HG03521 (cell line): ENCODE results near the gene GNG12.

Experiments used
- ATAC-seq: cut with Tn5 transposase; IDR thresholded peaks from one replicate; pipeline ENCODE4 v1.9.1; 2021; ENCODE audit warnings: mild to moderate bottlenecking, moderate library complexity; ENCODE audit not compliant: unreplicated experiment

GNG12 gene

DNA sequence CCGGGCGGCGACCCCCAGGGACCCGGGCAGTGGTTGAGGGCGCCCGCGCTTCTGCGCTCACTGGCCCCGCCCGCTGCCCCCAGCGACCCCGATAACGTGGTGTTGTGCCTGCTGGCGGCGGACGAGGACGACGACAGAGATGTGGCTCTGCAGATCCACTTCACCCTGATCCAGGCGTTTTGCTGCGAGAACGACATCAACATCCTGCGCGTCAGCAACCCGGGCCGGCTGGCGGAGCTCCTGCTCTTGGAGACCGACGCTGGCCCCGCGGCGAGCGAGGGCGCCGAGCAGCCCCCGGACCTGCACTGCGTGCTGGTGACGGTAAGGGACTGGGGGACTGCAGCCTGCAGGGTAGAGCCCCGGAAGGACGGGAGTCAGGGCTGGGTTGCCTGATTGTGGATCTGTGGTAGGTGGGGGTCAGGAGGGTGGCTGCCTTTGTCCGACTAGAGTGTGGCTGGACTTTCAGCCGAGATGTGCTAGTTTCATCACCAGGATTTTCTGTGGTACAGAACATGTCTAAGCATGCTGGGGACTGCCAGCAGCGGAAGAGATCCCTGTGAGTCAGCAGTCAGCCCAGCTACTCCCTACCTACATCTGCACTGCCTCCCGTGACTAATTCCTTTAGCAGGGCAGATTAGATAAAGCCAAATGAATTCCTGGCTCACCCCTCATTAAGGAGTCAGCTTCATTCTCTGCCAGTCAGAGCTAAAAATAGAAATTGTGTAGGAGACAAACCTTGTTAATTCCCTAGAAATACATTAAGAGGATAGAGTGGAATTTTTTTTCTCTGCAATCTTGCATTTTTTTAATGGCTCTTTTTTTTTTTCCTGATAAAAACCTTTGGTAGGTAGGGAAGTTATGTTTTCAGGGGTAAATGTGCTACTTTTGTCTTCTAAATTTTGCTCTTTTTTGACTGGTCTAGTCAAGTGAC, 146.7 kb downstream of the GNG12 start:
- ATAC-seq: peak; percentile 15

DNA sequence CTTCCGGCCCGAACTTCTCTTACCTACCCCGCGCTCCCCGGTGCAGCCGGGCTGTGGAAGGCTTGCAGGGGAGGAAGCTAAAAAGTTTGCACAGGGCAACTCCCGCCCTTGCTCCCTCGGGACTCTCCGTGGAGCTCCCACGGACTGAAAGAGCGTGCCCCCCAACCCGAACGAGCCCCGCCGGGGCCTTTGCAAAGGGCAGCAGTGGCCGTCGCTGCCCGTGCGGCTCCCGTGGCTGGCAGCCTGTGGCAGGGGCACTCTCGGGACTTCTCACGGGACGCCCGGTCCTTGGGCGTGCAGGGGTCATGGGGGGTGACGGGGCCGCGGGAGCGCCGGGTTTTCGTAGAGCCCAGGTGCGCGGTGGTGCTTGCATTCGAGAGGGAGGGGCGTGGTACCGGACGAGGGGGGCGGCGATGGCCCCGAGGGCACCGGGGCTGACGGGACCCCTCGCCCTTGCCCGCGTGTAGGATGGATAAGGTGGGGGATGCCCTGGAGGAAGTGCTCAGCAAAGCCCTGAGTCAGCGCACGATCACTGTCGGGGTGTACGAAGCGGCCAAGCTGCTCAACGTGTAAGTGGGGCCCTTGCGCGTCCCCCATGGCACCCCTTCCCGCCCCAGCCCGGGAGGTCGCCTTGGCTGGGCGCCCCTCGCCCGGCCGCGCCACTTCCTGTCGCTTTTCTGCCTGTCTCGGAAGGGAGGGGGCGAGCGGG, 147.6 kb downstream of the GNG12 start:
- peak; percentile 12 for ATAC-seq

DNA sequence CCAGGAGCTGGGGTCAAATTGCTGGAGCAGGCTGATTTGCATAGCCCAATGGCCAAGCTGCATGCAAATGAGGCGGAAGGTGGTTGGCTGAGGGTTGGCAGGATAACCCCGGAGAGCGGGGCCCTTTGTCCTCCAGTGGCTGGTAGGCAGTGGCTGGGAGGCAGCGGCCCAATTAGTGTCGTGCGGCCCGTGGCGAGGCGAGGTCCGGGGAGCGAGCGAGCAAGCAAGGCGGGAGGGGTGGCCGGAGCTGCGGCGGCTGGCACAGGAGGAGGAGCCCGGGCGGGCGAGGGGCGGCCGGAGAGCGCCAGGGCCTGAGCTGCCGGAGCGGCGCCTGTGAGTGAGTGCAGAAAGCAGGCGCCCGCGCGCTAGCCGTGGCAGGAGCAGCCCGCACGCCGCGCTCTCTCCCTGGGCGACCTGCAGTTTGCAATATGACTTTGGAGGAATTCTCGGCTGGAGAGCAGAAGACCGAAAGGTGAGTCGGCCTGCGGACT, 148.2 kb downstream of the GNG12 start, which contains the start of gene GADD45A:
Gene GADD45A, plus strand, starts transcription at position 135 of the 491 bp plus-strand sequence. Its CDS starts 294 bp downstream, at position 429.
- ATAC-seq: peak; percentile 86

DNA sequence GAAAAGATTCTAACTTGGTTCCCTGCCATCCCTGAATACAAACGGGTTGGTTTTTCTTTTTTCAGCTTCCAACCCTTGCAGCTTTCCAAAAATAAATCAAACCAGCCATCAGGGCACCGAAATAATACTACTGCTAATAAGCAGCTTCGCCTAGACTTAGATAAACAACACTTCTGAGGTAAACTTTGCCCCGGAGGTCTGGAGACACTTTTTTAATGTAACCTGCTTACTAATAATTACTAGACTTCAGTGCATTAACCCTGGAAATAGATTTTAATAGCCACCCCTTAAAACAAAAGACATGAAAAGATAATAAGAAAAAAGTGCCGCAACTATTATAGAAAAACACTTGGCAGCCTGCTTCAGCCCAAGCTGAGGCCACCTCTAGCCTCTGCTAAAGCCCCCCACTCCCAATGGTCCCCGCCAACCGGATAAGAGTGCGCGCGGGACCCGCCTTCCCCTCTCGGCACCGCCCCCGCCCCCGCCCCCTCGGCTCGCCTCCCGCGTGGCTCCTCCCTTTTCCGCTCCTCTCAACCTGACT, 148.7 kb downstream of the GNG12 start:
- ATAC-seq: no peak

DNA sequence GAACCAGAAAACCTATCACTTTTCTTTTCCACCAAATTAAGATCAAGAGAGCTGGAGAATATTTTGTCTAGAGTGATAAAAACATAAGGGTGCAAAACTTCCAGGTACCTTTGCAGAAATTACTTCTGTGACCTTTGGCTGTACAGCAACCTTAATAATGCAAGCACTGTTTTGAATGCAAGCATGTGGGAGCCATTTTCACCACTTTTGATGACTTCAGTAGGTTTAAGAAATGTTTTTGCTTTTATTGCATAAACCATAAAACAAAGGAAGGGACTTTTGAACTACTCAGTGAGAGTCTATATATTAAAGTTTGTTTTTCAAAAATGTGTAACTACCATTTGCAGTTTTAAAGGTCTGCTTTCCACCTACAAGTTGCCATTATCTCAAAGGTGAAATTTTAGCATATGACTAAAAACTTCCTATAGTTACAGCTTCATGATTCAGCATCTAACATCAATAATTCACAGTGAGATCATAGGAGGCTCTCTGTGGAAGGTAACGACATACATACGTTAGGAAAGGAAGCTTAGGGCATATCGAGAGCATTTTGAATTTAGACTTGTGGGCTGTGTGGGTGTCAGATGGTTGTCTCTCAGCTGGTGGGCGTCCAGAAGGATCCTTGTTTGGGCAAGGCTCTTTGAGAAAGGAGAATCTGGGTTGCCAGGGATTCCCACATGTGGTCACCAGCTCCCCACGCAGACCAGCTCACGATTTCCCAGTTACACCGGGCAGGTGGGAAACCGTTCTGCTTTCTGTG, 149.3 kb downstream of the GNG12 start:
- ATAC-seq: no peak

DNA sequence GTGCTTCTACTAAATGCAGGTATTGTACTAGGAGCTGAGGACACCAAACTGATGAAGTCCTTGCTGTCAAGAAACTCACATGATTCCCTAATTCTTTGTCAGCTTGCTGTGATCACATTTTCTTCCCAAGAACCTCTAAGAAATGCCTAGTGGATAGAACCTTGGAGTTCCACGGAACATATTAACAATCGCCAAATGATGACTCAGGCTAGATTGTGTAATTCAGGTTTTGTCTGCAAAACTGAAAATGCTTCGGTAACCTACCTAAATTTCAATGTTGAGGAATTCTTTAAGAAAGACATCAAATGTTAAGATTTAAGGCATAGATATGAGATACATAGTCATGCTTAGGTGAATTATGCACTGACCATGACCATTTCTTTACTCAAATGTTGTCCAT, 150.0 kb downstream of the GNG12 start:
- ATAC-seq: no peak

DNA sequence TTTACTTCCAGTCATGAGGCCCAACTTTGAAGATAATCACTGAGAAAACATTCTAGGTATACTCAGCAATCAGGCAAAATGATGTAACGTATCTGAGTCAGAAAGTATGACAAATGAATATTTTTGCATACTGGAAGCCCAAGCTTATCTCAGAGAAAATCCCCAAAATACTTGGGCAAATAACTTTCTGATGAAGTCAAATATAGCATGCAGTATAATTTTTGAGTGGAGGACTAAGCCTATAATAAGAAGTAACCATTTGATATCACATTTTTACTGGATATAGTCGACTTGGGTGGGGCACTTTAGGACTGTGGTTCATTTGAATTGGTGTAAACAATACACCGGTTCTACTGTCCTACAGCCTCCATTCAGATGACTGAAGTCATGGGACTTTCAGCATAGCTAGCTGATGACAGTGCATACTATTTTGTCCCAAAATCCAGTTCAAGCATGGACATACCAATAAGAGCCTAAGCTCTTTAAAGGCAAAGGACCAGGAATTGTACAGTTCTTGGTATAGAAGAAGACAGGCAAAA, 150.5 kb downstream of the GNG12 start:
- ATAC-seq: no peak

DNA sequence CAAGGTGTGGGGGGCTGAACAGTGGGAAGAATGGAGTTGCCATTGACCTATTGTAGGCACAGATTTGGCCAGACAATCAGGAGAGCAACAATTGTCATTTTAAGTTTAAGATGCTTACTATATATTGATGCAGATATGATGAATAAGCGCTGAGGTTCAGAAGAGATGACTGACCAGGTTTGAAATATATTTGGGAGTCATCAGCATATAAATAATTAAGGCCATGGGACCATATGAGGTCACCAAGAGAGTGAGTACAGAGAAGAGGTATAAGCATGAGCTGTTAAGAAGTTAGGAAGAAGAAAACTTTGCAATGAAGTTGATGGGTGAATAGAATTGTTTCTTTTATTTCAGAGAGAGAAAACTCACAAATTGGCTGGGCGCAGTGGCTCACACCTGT, 152.8 kb downstream of the GNG12 start:
- no peak for ATAC-seq

DNA sequence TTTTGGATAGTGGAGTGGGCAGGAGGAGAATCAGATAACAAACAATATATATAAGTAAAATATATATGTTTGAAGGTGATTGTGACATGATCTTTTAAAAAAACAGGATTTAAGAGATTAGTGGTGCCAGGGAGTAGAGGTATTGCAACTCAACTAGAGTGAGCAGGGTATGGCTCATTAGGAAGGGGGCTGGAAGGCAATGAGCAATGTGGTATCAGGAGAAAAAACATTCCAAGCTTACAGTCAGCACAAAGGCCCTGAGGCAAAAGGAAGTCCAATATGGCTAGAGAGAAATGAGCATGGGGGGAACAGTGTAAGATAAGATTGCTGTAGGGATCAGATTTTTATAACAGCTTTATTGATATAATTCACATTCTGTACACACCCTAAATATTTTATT, 153.6 kb downstream of the GNG12 start:
- ATAC-seq: no peak

DNA sequence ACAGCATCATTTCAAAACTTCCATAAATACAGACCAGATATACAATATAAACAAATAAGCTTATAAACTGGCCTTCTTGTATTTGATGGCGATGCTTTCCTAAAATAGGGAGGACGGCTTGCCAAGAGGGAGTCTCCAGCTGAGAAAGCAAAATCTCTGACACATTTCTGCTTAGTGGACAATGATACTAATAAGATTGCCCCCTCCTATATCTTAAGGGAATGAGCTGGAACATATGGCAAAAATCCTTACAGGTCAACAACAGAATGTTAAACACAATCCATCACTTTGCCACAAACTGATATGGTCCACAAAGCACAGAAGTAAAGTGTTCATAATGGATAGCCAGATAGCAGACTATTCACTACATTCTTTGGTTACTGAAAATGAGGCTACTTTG, 155.3 kb downstream of the GNG12 start:
- no peak for ATAC-seq

DNA sequence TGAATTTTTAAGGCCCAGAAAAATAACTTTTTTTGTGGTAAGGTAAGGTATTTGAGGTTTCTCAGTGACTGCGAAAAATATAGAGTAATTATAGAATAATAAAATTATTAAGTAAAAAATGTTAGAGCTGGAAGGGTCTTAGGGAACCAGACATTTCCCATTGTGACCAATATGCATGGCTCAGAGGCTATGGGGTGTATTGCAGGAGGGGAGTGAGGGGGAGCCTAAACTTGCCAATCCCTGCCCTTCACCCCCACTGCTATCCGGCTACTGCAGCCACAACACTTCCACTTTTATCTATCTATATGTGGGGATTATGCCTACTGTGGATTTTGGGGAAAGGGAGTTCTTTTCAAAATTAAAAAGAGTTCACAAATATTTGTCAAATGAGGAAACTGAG, 155.9 kb downstream of the GNG12 start:
- ATAC-seq: no peak

DNA sequence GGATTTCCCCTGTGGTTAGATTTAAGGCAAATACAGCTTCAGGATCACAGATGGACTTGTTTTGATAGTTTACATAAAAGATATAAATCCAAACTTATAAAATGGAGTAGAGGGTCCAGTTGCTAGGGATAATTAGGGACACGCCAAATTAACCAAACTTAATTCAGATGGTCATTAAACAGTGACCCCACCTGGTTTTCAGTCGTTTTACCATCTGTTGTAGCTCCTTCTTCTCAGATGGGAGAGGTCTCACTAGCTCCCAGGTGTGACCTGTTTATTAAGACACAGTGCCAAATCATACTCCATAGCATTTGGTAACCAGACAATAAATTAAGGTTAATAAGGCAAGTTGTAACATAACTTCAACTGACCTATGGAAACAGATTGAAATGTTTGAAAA, 156.3 kb downstream of the GNG12 start:
- ATAC-seq: no peak

DNA sequence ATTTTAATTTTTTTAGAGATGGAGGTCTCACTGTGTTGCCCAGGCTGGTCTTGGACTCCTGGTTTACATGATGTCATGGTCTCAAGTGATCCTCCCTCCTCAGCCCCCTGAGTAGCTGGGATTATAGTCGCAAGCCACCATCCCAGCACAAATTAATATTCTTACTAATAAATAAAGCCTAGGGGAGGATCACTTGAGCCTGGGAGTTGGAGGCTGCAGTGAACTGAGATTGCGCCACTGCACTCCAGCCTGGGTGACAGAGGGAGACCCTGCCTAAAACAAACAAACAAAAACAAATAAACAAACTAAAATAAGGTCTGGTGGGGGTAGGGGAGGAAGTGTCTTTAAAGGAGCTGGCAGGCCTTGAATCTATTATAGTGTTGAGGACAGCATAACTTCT, 157.0 kb downstream of the GNG12 start:
- no peak for ATAC-seq

DNA sequence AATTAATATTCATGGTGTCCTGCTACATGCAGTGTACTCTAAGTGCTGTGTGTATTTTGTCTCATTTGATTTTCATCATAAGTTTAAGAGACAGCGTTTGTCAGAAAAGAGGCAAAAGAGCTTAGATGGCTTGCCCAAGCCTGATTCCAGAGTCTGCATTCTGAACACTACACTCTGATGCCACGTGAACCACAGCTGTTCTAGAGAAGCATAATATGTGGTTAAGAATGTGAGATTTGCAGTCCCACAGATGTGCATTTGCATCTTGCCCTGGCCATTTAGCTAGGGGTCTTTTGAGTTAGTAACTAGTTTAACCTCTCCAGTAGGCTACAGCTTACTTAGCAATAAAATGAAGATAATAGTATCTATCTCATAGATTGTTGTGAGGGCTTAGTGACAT, 157.5 kb downstream of the GNG12 start:
- ATAC-seq: peak; percentile 83

DNA sequence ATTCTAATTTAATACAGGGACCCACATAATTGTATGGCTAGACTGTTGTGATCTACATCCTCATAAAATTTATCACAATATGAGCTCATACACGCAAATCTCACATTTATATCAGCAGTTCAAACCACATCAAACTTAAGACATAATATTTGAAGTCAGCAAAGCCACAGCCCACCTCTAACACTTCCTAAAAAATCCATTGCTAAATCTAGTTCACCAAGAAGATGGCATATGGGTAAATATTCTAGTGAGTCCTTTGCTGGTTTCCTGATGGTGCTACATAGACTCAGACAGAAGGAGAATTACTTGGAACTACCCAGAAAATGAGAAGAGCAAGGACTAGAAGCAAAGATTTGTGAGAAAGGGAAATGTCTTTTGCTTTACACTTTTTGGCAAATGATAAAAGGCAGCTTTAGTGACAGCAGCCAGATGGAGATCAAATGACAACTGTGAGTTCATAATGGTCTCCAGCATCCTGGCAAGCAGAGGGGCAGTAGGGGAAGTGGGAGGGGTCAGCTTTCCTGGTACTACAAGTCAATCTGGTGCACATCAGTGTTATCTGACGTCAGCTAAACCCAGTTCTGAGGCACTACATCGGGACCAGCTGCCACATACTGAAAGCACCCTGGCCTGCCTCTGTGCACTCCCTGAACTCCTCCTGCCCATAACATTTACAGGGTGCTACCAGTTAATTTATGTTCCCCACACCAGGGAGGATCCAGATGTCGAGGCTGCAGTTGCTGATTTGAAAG, 158.8 kb downstream of the GNG12 start:
- ATAC-seq: no peak

DNA sequence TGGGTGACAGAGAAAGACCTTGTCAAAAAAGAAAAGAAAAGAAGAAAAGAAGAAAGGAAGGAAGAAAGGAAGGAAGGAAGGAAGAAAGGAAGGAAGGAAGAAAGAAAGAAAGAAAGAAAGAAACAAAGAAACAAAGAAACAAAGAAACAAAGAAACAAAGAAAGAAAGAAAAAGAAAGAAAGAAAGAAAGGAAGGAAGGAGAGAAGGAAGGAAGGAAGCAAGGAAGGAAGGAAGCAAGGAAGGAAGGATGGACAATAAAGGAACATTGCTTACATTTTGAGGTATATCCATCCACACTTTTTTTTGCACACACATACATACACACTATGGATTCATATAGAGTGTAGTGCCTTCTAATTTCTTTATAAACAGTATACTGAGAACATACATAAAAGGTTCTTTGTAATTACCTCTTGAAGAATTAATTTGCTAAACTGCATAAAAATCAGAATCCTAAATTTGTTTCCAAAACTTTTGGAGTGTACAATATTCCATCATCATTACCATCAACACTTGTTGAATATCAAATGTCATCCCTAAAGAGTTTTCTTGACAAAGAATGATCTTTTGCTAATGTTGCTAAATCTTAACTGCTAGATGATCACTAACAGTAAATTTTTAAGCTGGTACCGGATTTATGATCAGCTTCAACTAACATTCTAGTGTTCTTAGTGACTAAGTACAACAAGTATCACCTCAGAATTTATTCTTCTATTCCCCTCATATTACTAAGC, 159.6 kb downstream of the GNG12 start:
- ATAC-seq: no peak

DNA sequence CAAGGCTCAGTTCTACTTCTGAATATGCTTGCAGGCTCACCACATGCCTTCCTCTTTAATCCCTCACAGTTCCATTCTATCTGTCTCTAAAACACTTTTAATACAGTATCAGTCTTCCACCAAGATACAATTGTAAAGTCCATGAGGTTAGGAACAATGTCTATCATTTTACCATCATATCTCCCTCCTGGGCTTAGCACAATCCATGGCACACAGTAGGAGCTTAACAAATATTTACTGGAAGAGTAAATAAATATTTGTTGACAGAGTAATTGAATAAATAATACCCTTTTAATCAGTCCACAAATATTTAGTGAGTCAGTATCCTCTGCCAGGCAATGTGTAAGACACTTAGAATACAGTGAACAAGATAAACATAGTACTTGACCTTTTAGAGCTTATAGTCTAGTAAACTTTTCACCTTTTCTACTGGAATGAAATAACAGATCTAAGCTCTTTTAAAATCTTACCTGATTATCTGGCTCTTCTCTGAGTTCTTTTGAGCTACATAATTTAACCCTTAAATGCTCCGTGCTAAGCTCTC, 160.9 kb downstream of the GNG12 start:
- ATAC-seq: no peak

DNA sequence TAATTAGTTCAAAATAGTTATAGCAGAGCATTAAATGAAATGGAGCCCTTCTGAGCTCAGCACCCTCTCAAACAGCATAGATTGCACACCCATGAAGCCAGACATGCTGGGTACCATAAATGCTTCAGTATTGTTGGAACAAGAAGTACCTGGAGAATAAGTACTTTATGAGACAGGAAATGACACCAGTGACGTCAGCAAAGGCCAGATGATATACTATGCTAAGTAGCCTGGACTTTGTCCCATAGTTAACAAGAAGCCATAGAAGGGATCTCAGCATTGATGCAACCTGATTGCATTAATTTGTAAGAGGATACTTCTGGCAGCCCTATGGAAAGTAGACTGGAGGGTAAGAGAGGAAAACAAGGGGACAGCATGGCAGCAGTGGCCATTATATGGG, 164.6 kb downstream of the GNG12 start:
- no peak for ATAC-seq

DNA sequence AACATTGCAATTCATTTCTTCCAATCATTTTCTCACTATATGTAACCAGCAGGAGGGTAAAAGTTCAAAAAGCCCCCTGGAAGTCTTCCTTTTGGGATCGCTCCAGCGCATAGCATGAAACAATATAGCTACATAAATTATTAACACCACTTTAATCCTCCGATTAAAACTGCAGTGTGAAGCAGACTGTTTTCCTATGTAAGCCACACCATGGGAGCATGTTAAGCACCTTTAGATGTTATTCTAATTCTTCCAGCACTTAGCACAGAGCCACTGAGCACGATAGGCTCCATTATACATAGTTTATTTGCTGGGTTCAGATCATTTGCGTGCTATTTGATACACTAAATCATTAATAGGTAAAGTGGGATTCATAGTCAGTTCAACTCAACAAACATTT, 166.6 kb downstream of the GNG12 start:
- ATAC-seq: no peak
